ENCODE data around the gene TCF3. TPM values are rescaled to one million over a fixed set of nuclear protein-coding genes. Genes with fewer than 3 reads are reported as not detected.
A peak's percentile ranks its signal among the peaks of the same experiment; 100 is the strongest.
"Not testable (repeated sequence)": the region's sequence is repeated elsewhere in the genome, so short reads cannot be mapped to it uniquely, and the experiment has no call there.

TCF3 gene
- total RNA-seq, 2 experiments from 2014 or later, result 518 to 811 TPM

- DNase-seq (ENCODE audit: low spot score), result no peak
- peak overlapping the region; percentile 68 for H3K4me3 ChIP-seq (ENCODE audit: low read depth, low read length, poor library complexity, severe bottlenecking)
- H2AFZ ChIP-seq (ENCODE audit: low read length), result no peak overlapping the region
- H3K27ac ChIP-seq (ENCODE audit: low read depth, low read length, poor library complexity, severe bottlenecking), result peak overlapping the region; percentile 98
- no peaks in the 10 kb centered on the region for H4K20me1 ChIP-seq (ENCODE audit: insufficient read depth, low read length)
- no peaks in the 10 kb centered on the region for H3K79me2 ChIP-seq (ENCODE audit: insufficient read depth, low read depth, low read length)
- no peaks in the 10 kb centered on the region for H3K9me3 ChIP-seq (ENCODE audit: low read length)
- ChIA-PET CTCF (ENCODE audit: unreplicated experiment) (no interaction called here), POLR2A (interaction anchor here (0.6 to 1.4 kb wide), 3 partner anchors 13 to 632 kb away, joined by 3 to 7 read pairs (median 4); no protein-coding TSS in a partner anchor)
- BruUV-seq (replicated peaks), result no TSS peak
- H3K4me2 ChIP-seq (ENCODE audit: low read length), result peak overlapping the region; percentile 98
- intact Hi-C loops (cut with micrococcal nuclease; ENCODE audit: unreplicated experiment), result loop anchor here (5.0 kb wide), 2 partner anchors 76 to 419 kb away; partner anchors contain the start of gene MBD3
- H3K4me1 ChIP-seq (ENCODE audit: insufficient read depth, low read length, poor library complexity, severe bottlenecking), result peaks cover 90% of the 10 kb centered on the region
- no peak for TF ChIP-seq EZH2phosphoT487 (IDR thresholded peaks at IDR 0.05; ENCODE audit: borderline replicate concordance, low read depth, low read length)
- TF ChIP-seq CTCF (conservative IDR thresholded peaks at IDR 0.05; ENCODE audit: low read length), result no peak; the same call in 1 of the 2 replicates
- no peaks in the 10 kb centered on the region for H3K36me3 ChIP-seq (ENCODE audit: insufficient read depth, low read length)
- no peaks in the 10 kb centered on the region for H3K9me2 ChIP-seq (ENCODE audit: insufficient read depth, low read length)
These were observed 15.7 kb upstream of the TCF3 start for GRCh38 chr19:1668048-1668485.

GRCh38 chr19:1665565-1666047, 13.2 kb upstream of the TCF3 start:
- Histone ChIP-seq H3K36me3 (ENCODE audit: insufficient read depth, low read length) (peaks cover 5% of the 10 kb centered on the region), H3K9me3 (ENCODE audit: low read length) (peaks cover 10% of the 10 kb centered on the region; the same call in 1 of the 2 replicates), H3K4me1 (ENCODE audit: insufficient read depth, low read length, poor library complexity, severe bottlenecking) (peaks cover 77% of the 10 kb centered on the region), H3K4me2 (ENCODE audit: low read length) (peak overlapping the region; percentile 76), H2AFZ (ENCODE audit: low read length) (peak overlapping the region; percentile 60; the same call in 1 of the 2 replicates), H3K79me2 (ENCODE audit: insufficient read depth, low read depth, low read length) (no peaks in the 10 kb centered on the region), H3K27ac (ENCODE audit: low read depth, low read length, poor library complexity, severe bottlenecking) (peak overlapping the region; percentile 98), H3K9me2 (ENCODE audit: insufficient read depth, low read length) (no peaks in the 10 kb centered on the region), H4K20me1 (ENCODE audit: insufficient read depth, low read length) (no peaks in the 10 kb centered on the region), H3K4me3 (ENCODE audit: low read depth, low read length, poor library complexity, severe bottlenecking) (peak overlapping the region; percentile 33)
- BruUV-seq (replicated peaks), result no TSS peak
- TF ChIP-seq CTCF (conservative IDR thresholded peaks at IDR 0.05; ENCODE audit: low read length) (peak; percentile 43; the same call in 1 of the 2 replicates), EZH2phosphoT487 (IDR thresholded peaks at IDR 0.05; ENCODE audit: borderline replicate concordance, low read depth, low read length) (no peak)
- peak; percentile 80 for DNase-seq (ENCODE audit: low spot score)
- intact Hi-C loops (cut with micrococcal nuclease; ENCODE audit: unreplicated experiment), result loop anchor here (1.0 to 5.0 kb wide), 3 partner anchors 12 to 422 kb away; partner anchors contain the start of gene MBD3
- POLR2A ChIA-PET, result interaction anchor here (1.1 to 1.5 kb wide), 2 partner anchors 13 to 16 kb away, joined by 6 to 7 read pairs; no protein-coding TSS in a partner anchor
- CTCF ChIA-PET (ENCODE audit: unreplicated experiment), result no interaction called here

GRCh38 chr19:1663852-1664251, 11.4 kb upstream of the TCF3 start:
- no peak overlapping the region for H2AFZ ChIP-seq (ENCODE audit: low read length)
- TF ChIP-seq CTCF (conservative IDR thresholded peaks at IDR 0.05; ENCODE audit: low read length) (no peak), EZH2phosphoT487 (IDR thresholded peaks at IDR 0.05; ENCODE audit: borderline replicate concordance, low read depth, low read length) (no peak)
- H4K20me1 ChIP-seq (ENCODE audit: insufficient read depth, low read length), result no peaks in the 10 kb centered on the region
- peaks cover 5% of the 10 kb centered on the region for H3K36me3 ChIP-seq (ENCODE audit: insufficient read depth, low read length)
- H3K27ac ChIP-seq (ENCODE audit: low read depth, low read length, poor library complexity, severe bottlenecking), result peak overlapping the region; percentile 54
- no peak overlapping the region for H3K4me3 ChIP-seq (ENCODE audit: low read depth, low read length, poor library complexity, severe bottlenecking)
- intact Hi-C loops (cut with micrococcal nuclease; ENCODE audit: unreplicated experiment), result no loop called here
- CTCF ChIA-PET (ENCODE audit: unreplicated experiment), result no interaction called here
- POLR2A ChIA-PET, result interaction anchor here (0.6 to 0.7 kb wide), 2 partner anchors 11 to 506 kb away, joined by 4 read pairs; no protein-coding TSS in a partner anchor
- H3K79me2 ChIP-seq (ENCODE audit: insufficient read depth, low read depth, low read length), result no peaks in the 10 kb centered on the region
- H3K4me2 ChIP-seq (ENCODE audit: low read length), result peak overlapping the region; percentile 51
- peaks cover 14% of the 10 kb centered on the region; the same call in 1 of the 2 replicates for H3K9me3 ChIP-seq (ENCODE audit: low read length)
- H3K4me1 ChIP-seq (ENCODE audit: insufficient read depth, low read length, poor library complexity, severe bottlenecking), result peaks cover 70% of the 10 kb centered on the region
- no peak for DNase-seq (ENCODE audit: low spot score)
- no TSS peak for BruUV-seq (replicated peaks)
- no peaks in the 10 kb centered on the region for H3K9me2 ChIP-seq (ENCODE audit: insufficient read depth, low read length)

GRCh38 chr19:1663227-1663626, 10.8 kb upstream of the TCF3 start:
- H3K79me2 ChIP-seq (ENCODE audit: insufficient read depth, low read depth, low read length); H3K27ac ChIP-seq (ENCODE audit: low read depth, low read length, poor library complexity, severe bottlenecking); DNase-seq (ENCODE audit: low spot score); H3K36me3 ChIP-seq (ENCODE audit: insufficient read depth, low read length); H2AFZ ChIP-seq (ENCODE audit: low read length); H4K20me1 ChIP-seq (ENCODE audit: insufficient read depth, low read length); intact Hi-C loops (cut with micrococcal nuclease; ENCODE audit: unreplicated experiment); CTCF ChIA-PET (ENCODE audit: unreplicated experiment); H3K9me2 ChIP-seq (ENCODE audit: insufficient read depth, low read length); H3K4me2 ChIP-seq (ENCODE audit: low read length); H3K4me3 ChIP-seq (ENCODE audit: low read depth, low read length, poor library complexity, severe bottlenecking); BruUV-seq (replicated peaks): not testable (repeated sequence)
- Histone ChIP-seq H3K9me3 (ENCODE audit: low read length) (peaks cover 14% of the 10 kb centered on the region; the same call in 1 of the 2 replicates), H3K4me1 (ENCODE audit: insufficient read depth, low read length, poor library complexity, severe bottlenecking) (peaks cover 63% of the 10 kb centered on the region)
- POLR2A ChIA-PET, result interaction anchor here (0.7 kb wide), 2 partner anchors 7 to 10 kb away, joined by 3 to 4 read pairs; no protein-coding TSS in a partner anchor
